Activated CD4-positive, CD25-positive, alpha-beta regulatory T cell (primary cell): ENCODE data around the gene RSPO4.
A peak's percentile ranks its signal among the peaks of the same experiment; 100 is the strongest.

Source experiments
- DNase-seq, 4 experiments: peaks; one replicate each; lab custom pipeline; 2025; lab: John Stamatoyannopoulos, UW

RSPO4 gene

GRCh38 chr20:967796-968742 lies 34.0 kb downstream of the RSPO4 start:
- DNase-seq = no peak

- DNase-seq = no peak
Observed at GRCh38 chr20:965956-966355, 36.2 kb downstream of the RSPO4 start.

GRCh38 chr20:963795-964194 lies 38.3 kb downstream of the RSPO4 start:
- DNase-seq = no peak

GRCh38 chr20:962683-963082 lies 39.4 kb downstream of the RSPO4 start:
- no peak for DNase-seq

- DNase-seq = no peak
Observed at GRCh38 chr20:962223-962622, 39.9 kb downstream of the RSPO4 start.

GRCh38 chr20:961768-962167 lies 40.3 kb downstream of the RSPO4 start:
- DNase-seq = no peak

- no peak for DNase-seq
Observed at GRCh38 chr20:959996-960615, 42.0 kb downstream of the RSPO4 start.

- no peak for DNase-seq
Observed at GRCh38 chr20:958936-959815, 42.9 kb downstream of the RSPO4 start.

- no peak for DNase-seq
Observed at GRCh38 chr20:957544-957943, 44.6 kb downstream of the RSPO4 start.

GRCh38 chr20:956330-956951 lies 45.7 kb downstream of the RSPO4 start:
- DNase-seq = peak; percentile 50 to 64 (median 54)

GRCh38 chr20:955656-956055 lies 46.5 kb downstream of the RSPO4 start:
- no peak for DNase-seq

GRCh38 chr20:955111-955510 lies 47.0 kb downstream of the RSPO4 start:
- no peak for DNase-seq

- no peak for DNase-seq
Observed at GRCh38 chr20:953742-954141, 48.4 kb downstream of the RSPO4 start.

- DNase-seq = no peak
Observed at GRCh38 chr20:952196-952795, 49.8 kb downstream of the RSPO4 start.

GRCh38 chr20:951384-952169 lies 50.5 kb downstream of the RSPO4 start:
- DNase-seq = no peak

GRCh38 chr20:949717-950116 lies 52.4 kb downstream of the RSPO4 start:
- no peak for DNase-seq

GRCh38 chr20:946826-947225 lies 55.3 kb downstream of the RSPO4 start:
- no peak for DNase-seq

- DNase-seq = no peak
Observed at GRCh38 chr20:945841-946240, 56.3 kb downstream of the RSPO4 start.

GRCh38 chr20:944774-945410 lies 57.2 kb downstream of the RSPO4 start:
- no peak for DNase-seq

GRCh38 chr20:944148-944547 lies 58.0 kb downstream of the RSPO4 start:
- no peak for DNase-seq
